SK-N-SH (cell line): ENCODE results near the gene RPA3. TPM values are rescaled to one million over a fixed set of nuclear protein-coding genes. Genes with fewer than 3 reads are reported as not detected.

Experiments
- CTCF ChIA-PET: fragments of 300-600, 350-600 bp; formaldehyde crosslinking; extraction: SDS; loops from one replicate; lab custom pipeline; 2021; lab: Yijun Ruan, JAX
- POLR2A ChIA-PET: fragments of 350-600 bp; sonication (Branson Sonifier 250); formaldehyde crosslinking; extraction: SDS; loops from one replicate; lab custom pipeline; 2020; ENCODE audit warnings: antibody characterized with exemption, inconsistent platforms; lab: Yijun Ruan, JAX
- DNase-seq: peaks from one replicate; pipeline ENCODE4 v3.0.0; 2012
- H2AFZ ChIP-seq: fragments of 200-600 bp; sonication (generic); 2 replicates; pipeline ENCODE4 v1.8.1; 2016; ENCODE audit warnings: antibody characterized with exemption, mild to moderate bottlenecking, low read depth
- H3F3A ChIP-seq: fragments of 200-600 bp; sonication (generic); replicated peaks from 2 replicates; pipeline ENCODE3; 2016; ENCODE audit warnings: antibody characterized with exemption, mild to moderate bottlenecking; ENCODE audit not compliant: insufficient read depth
- H3K27ac ChIP-seq, 2 experiments: fragments of 200-500 bp in 1 of 2; fragments of 200-600 bp in 1 of 2; sonication (Bioruptor generic) in 1 of 2; sonication (generic), shearing (Covaris generic) in 1 of 2; 2 replicates each; pipeline versions ENCODE4 v1.5.1 to v1.6.1; 2014 to 2016; ENCODE audit warnings: low read depth in 2 of 2, inconsistent platforms in 1 of 2, low read length in 1 of 2, mild to moderate bottlenecking in 1 of 2, mixed read lengths in 1 of 2
- H3K27me3 ChIP-seq: fragments of 200-600 bp; sonication (generic), shearing (Covaris generic); 2 replicates; pipeline ENCODE4 v1.6.1; 2016; ENCODE audit warnings: mixed run types; ENCODE audit not compliant: insufficient read depth
- H3K36me3 ChIP-seq, 2 experiments: fragments of 200-500 bp in 1 of 2; fragments of 200-600 bp in 1 of 2; sonication (Bioruptor generic) in 1 of 2; sonication (generic) in 1 of 2; replicated peaks in 1 of 2; 2 replicates each; pipeline versions ENCODE3 to v1.5.1; 2014 to 2016; ENCODE audit warnings: low read length in 1 of 2, mild to moderate bottlenecking in 1 of 2; ENCODE audit not compliant: insufficient read depth in 2 of 2, control insufficient read depth in 1 of 2
- H3K4me1 ChIP-seq, 2 experiments: fragments of 200-500 bp in 1 of 2; fragments of 200-600 bp in 1 of 2; sonication (Bioruptor generic) in 1 of 2; sonication (generic), shearing (Covaris generic) in 1 of 2; 2 replicates each; pipeline versions ENCODE4 v1.5.1 to v1.6.1; 2014 to 2016; ENCODE audit warnings: low read depth in 1 of 2, low read length in 1 of 2, mixed run types in 1 of 2; ENCODE audit not compliant: insufficient read depth in 2 of 2, control insufficient read depth in 1 of 2
- H3K4me2 ChIP-seq: fragments of 200-600 bp; sonication (generic), shearing (Covaris generic); 2 replicates; pipeline ENCODE4 v1.6.1; 2017; ENCODE audit warnings: mixed run types
- H3K4me3 ChIP-seq, 2 experiments: fragments of 200-500 bp in 1 of 2; fragments of 200-600 bp in 1 of 2; sonication (Bioruptor generic) in 1 of 2; sonication (generic), shearing (Covaris generic) in 1 of 2; 2 replicates each; pipeline versions ENCODE4 v1.5.1 to v1.8.1; 2014 to 2016; ENCODE audit warnings: low read depth in 2 of 2, inconsistent platforms in 1 of 2, low read length in 1 of 2, mild to moderate bottlenecking in 1 of 2, mixed read lengths in 1 of 2, moderate library complexity in 1 of 2
- H3K79me2 ChIP-seq: fragments of 200-600 bp; sonication (generic); 2 replicates; pipeline ENCODE4 v1.8.1; 2017; ENCODE audit warnings: mild to moderate bottlenecking; ENCODE audit not compliant: insufficient read depth
- H3K9ac ChIP-seq: fragments of 200-600 bp; sonication (generic); 2 replicates; pipeline ENCODE4 v1.6.1; 2017; ENCODE audit warnings: mixed run types
- H3K9me2 ChIP-seq: fragments of 200-600 bp; sonication (generic); 2 replicates; pipeline ENCODE4 v1.6.1; 2017; ENCODE audit warnings: mixed run types
- H3K9me3 ChIP-seq: fragments of 200-600 bp; sonication (generic); 2 replicates; pipeline ENCODE4 v1.6.1; 2017; ENCODE audit warnings: mixed run types, mild to moderate bottlenecking, moderate library complexity
- H4K20me1 ChIP-seq: fragments of 200-600 bp; sonication (generic); 2 replicates; pipeline ENCODE4 v1.6.1; 2017; ENCODE audit warnings: mild to moderate bottlenecking, mixed run types; ENCODE audit not compliant: insufficient read depth
- CHD2 ChIP-seq: fragments of 150-350 bp; IDR thresholded peaks from 2 replicates; pipeline ENCODE4 v1.6.1; 2018; ENCODE audit warnings: low read length; ENCODE audit not compliant: partially characterized antibody
- GABPA ChIP-seq: IDR thresholded peaks from 2 replicates; pipeline ENCODE4 v1.4.0; 2012; ENCODE audit warnings: low read depth, mild to moderate bottlenecking
- MXI1 ChIP-seq: IDR thresholded peaks from 2 replicates; pipeline ENCODE4 v1.6.1; 2012; ENCODE audit warnings: mild to moderate bottlenecking, low read depth, low read length, improper control_type of control experiment
- NFIC ChIP-seq: IDR thresholded peaks from 2 replicates; pipeline ENCODE4 v1.4.0; 2012; ENCODE audit warnings: borderline replicate concordance
- NRF1 ChIP-seq: IDR thresholded peaks from 2 replicates; pipeline ENCODE4 v1.6.1; 2012; ENCODE audit warnings: low read depth, mild to moderate bottlenecking, low read length
- POLR2AphosphoS5 ChIP-seq: IDR thresholded peaks from 2 replicates; pipeline ENCODE4 v1.6.1; 2012; ENCODE audit warnings: low read depth, low read length
- RCOR1 ChIP-seq: fragments of 150-350 bp; IDR thresholded peaks from 2 replicates; pipeline ENCODE4 v1.6.1; 2017; ENCODE audit warnings: antibody characterized with exemption, low read length
- RXRA ChIP-seq: IDR thresholded peaks from 2 replicates; pipeline ENCODE4 v1.4.0; 2012; ENCODE audit warnings: low read depth, mild to moderate bottlenecking, borderline replicate concordance
- SIN3A ChIP-seq: IDR thresholded peaks from 2 replicates; pipeline ENCODE4 v1.6.1; 2012; ENCODE audit warnings: low read depth, mild to moderate bottlenecking, low read length, moderate library complexity, borderline replicate concordance
- TCF12 ChIP-seq: IDR thresholded peaks from 2 replicates; pipeline ENCODE4 v1.4.0; 2012
- TEAD4 ChIP-seq: IDR thresholded peaks from 2 replicates; pipeline ENCODE4 v1.4.0; 2012; ENCODE audit warnings: mild to moderate bottlenecking, borderline replicate concordance; ENCODE audit not compliant: insufficient read depth
- WGBS: methylation state at CpG from one replicate; pipeline ENCODE4 v1.1.6; 2017; ENCODE audit warnings: low lambda C conversion rate; 5-methylcytosine and 5-hydroxymethylcytosine counted together
- polyA plus RNA-seq, 3 experiments: library from polyadenylated mRNA; depleted of rRNA; stranded (reverse); fragments of >200 nt; gene quantifications; 2 replicates each; pipeline ENCODE4 v1.2.3, GENCODE V29; 2012
- TF ChIP-seq, protein P1 (sequence below): fragments of 150-350 bp; IDR thresholded peaks from 2 replicates; pipeline ENCODE4 v1.6.1; 2016; ENCODE audit warnings: mild to moderate bottlenecking, low read depth, low read length
- TF ChIP-seq, protein P2 (sequence below): IDR thresholded peaks from 2 replicates; pipeline ENCODE4 v1.4.0; 2012; ENCODE audit warnings: low read depth, borderline replicate concordance
- TF ChIP-seq, protein P3 (sequence below): fragments of 200-600 bp; sonication (generic); IDR thresholded peaks from 2 replicates; pipeline ENCODE4 v1.6.1; 2017; ENCODE audit warnings: antibody characterized with exemption, mild to moderate bottlenecking, moderate library complexity
- TF ChIP-seq, protein P4 (sequence below): fragments of 150-350 bp; IDR thresholded peaks from 2 replicates; pipeline ENCODE4 v1.6.1; 2017; ENCODE audit warnings: antibody characterized with exemption, low read length, low read depth, borderline replicate concordance
- TF ChIP-seq, protein P5 (sequence below): IDR thresholded peaks from 2 replicates; pipeline ENCODE4 v1.4.0; 2012; ENCODE audit warnings: low read depth, borderline replicate concordance

RPA3 gene
- polyA plus RNA-seq, 1 of the 3 experiments (the other 2 are of a cell fraction): 39.0 TPM

DNA sequence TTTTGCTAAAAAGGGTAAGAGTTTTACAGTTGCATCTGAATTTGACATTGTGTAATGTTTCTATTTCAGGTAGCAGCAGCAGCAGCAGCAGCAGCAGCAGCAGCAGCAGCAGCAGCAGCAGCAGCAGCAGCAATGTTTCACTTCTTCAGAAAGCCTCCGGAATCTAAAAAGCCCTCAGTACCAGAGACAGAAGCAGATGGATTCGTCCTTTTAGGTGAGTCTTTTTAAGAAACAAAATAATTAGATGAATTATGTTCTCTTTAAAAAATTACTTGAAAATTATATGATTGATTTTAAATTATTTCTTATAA, 45.2 kb downstream of the RPA3 start:
- 90% methylated on average over 2 of the region's 2 CpGs for WGBS
- Histone ChIP-seq H3K36me3 (peaks cover 12 to 32% of the 10 kb centered on the region in 2 experiments), H3F3A (peaks cover 5% of the 10 kb centered on the region), H3K4me3 (no peak overlapping the region), H3K4me2 (no peak overlapping the region), H3K9me2 (no peaks in the 10 kb centered on the region), H3K27me3 (no peaks in the 10 kb centered on the region), H3K4me1 (peaks cover 0 to 4% of the 10 kb centered on the region in 2 experiments; a peak in 1 of 4 replicates), H3K9me3 (no peaks in the 10 kb centered on the region), H3K9ac (no peak overlapping the region), H3K27ac (no peak overlapping the region), H2AFZ (no peak overlapping the region), H4K20me1 (no peaks in the 10 kb centered on the region), H3K79me2 (no peaks in the 10 kb centered on the region)
- ChIA-PET CTCF (no interaction called here), POLR2A (no interaction called here)
- TF ChIP-seq MXI1: no peak
- TF ChIP-seq, protein P1, sequence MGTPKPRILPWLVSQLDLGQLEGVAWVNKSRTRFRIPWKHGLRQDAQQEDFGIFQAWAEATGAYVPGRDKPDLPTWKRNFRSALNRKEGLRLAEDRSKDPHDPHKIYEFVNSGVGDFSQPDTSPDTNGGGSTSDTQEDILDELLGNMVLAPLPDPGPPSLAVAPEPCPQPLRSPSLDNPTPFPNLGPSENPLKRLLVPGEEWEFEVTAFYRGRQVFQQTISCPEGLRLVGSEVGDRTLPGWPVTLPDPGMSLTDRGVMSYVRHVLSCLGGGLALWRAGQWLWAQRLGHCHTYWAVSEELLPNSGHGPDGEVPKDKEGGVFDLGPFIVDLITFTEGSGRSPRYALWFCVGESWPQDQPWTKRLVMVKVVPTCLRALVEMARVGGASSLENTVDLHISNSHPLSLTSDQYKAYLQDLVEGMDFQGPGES: no peak
- TF ChIP-seq SIN3A: no peak
- no peak for TF ChIP-seq RXRA
- no peak for TF ChIP-seq GABPA
- TF ChIP-seq POLR2AphosphoS5: no peak
- no peak for TF ChIP-seq TCF12
- TF ChIP-seq, protein P2, sequence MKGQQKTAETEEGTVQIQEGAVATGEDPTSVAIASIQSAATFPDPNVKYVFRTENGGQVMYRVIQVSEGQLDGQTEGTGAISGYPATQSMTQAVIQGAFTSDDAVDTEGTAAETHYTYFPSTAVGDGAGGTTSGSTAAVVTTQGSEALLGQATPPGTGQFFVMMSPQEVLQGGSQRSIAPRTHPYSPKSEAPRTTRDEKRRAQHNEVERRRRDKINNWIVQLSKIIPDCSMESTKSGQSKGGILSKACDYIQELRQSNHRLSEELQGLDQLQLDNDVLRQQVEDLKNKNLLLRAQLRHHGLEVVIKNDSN: no peak
- TF ChIP-seq, protein P3, sequence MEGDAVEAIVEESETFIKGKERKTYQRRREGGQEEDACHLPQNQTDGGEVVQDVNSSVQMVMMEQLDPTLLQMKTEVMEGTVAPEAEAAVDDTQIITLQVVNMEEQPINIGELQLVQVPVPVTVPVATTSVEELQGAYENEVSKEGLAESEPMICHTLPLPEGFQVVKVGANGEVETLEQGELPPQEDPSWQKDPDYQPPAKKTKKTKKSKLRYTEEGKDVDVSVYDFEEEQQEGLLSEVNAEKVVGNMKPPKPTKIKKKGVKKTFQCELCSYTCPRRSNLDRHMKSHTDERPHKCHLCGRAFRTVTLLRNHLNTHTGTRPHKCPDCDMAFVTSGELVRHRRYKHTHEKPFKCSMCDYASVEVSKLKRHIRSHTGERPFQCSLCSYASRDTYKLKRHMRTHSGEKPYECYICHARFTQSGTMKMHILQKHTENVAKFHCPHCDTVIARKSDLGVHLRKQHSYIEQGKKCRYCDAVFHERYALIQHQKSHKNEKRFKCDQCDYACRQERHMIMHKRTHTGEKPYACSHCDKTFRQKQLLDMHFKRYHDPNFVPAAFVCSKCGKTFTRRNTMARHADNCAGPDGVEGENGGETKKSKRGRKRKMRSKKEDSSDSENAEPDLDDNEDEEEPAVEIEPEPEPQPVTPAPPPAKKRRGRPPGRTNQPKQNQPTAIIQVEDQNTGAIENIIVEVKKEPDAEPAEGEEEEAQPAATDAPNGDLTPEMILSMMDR: no peak
- no peak for TF ChIP-seq NFIC
- no peak for TF ChIP-seq RCOR1
- TF ChIP-seq, protein P4, sequence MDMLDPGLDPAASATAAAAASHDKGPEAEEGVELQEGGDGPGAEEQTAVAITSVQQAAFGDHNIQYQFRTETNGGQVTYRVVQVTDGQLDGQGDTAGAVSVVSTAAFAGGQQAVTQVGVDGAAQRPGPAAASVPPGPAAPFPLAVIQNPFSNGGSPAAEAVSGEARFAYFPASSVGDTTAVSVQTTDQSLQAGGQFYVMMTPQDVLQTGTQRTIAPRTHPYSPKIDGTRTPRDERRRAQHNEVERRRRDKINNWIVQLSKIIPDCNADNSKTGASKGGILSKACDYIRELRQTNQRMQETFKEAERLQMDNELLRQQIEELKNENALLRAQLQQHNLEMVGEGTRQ: no peak
- TF ChIP-seq NRF1: no peak
- TF ChIP-seq CHD2: no peak
- no peak for TF ChIP-seq TEAD4
- TF ChIP-seq, protein P5, sequence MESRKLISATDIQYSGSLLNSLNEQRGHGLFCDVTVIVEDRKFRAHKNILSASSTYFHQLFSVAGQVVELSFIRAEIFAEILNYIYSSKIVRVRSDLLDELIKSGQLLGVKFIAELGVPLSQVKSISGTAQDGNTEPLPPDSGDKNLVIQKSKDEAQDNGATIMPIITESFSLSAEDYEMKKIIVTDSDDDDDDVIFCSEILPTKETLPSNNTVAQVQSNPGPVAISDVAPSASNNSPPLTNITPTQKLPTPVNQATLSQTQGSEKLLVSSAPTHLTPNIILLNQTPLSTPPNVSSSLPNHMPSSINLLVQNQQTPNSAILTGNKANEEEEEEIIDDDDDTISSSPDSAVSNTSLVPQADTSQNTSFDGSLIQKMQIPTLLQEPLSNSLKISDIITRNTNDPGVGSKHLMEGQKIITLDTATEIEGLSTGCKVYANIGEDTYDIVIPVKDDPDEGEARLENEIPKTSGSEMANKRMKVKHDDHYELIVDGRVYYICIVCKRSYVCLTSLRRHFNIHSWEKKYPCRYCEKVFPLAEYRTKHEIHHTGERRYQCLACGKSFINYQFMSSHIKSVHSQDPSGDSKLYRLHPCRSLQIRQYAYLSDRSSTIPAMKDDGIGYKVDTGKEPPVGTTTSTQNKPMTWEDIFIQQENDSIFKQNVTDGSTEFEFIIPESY: no peak
- DNase-seq: no peak
